K562 (cell line): ENCODE results near the gene ADAMTSL3. TPM values are rescaled to one million over a fixed set of nuclear protein-coding genes. Genes with fewer than 3 reads are reported as not detected.
"Not testable (repeated sequence)": the region's sequence is repeated elsewhere in the genome, so short reads cannot be mapped to it uniquely, and the experiment has no call there.

ENCODE experiments used
- ATAC-seq: fragments of 200-7000 bp; cut with Tn5 transposase; 3 replicates; pipeline ENCODE4 v1.9.1; 2020; ENCODE audit warnings: moderate library complexity
- BruUV-seq: library from RNA; stranded (reverse); fragments of 400-500 nt; replicated peaks from 2 replicates; lab custom pipeline; 2021; lab: Mats Ljungman, UMichigan
- CTCF ChIA-PET: fragments of 300-600 bp; formaldehyde crosslinking; extraction: SDS; loops from one replicate; lab custom pipeline; 2021; ENCODE audit warnings: low intra/inter-chr PET ratio; lab: Yijun Ruan, JAX
- POLR2A ChIA-PET: fragments of 300-600, 350-650 bp; sonication (Branson Sonifier 250); formaldehyde crosslinking; extraction: SDS; loops from one replicate; lab custom pipeline; 2021; ENCODE audit warnings: antibody characterized with exemption, inconsistent platforms; lab: Yijun Ruan, JAX
- DNase-seq, 4 experiments: peaks; one replicate each; pipeline versions ENCODE4 v3.0.0 to v3.0.0-alpha.2; 2011 to 2018; ENCODE audit warnings: low spot score in 3 of 4, mixed read lengths in 3 of 4; ENCODE audit errors: extremely low read depth in 1 of 4
- FAIRE-seq: peaks from 2 replicates; lab custom pipeline; 2011; peaks lifted over from hg19 to GRCh38; lab: Jason Lieb, UNC
- H2AFZ ChIP-seq: 2 replicates; pipeline ENCODE4 v1.6.0; 2011; ENCODE audit warnings: low read depth, low read length, control low read depth, inconsistent platforms
- H3K27ac ChIP-seq: fragments of 200-600 bp; 3 replicates; pipeline ENCODE4 v1.8.0; 2011; ENCODE audit warnings: low read depth, mild to moderate bottlenecking, control low read depth, inconsistent platforms, low read length, moderate library complexity, mixed read lengths; ENCODE audit errors: extremely low read depth
- H3K27me3 ChIP-seq, 2 experiments: fragments of 300-600 bp in 1 of 2; 2 replicates in 1 of 2; 3 replicates in 1 of 2; pipeline versions ENCODE4 v1.6.0 to v1.8.0; 2011; ENCODE audit warnings: inconsistent platforms in 2 of 2, low read length in 2 of 2, mild to moderate bottlenecking in 1 of 2, mixed read lengths in 1 of 2, moderate library complexity in 1 of 2; ENCODE audit not compliant: control insufficient read depth in 2 of 2, insufficient read depth in 2 of 2
- H3K36me3 ChIP-seq: fragments of 300-600 bp; 3 replicates; pipeline ENCODE4 v1.8.0; 2011; ENCODE audit warnings: mild to moderate bottlenecking, low read length, inconsistent platforms; ENCODE audit not compliant: control insufficient read depth, insufficient read depth
- H3K4me1 ChIP-seq, 2 experiments: fragments of 200-600 bp in 1 of 2; replicated peaks in 1 of 2; 2 replicates in 1 of 2; 3 replicates in 1 of 2; pipeline versions ENCODE4 v1.5.1 to v1.8.0; 2011; ENCODE audit warnings: inconsistent platforms in 2 of 2, low read length in 2 of 2, mild to moderate bottlenecking in 1 of 2, mixed read lengths in 1 of 2, moderate library complexity in 1 of 2; ENCODE audit not compliant: control insufficient read depth in 2 of 2, insufficient read depth in 2 of 2
- H3K4me2 ChIP-seq: 2 replicates; pipeline ENCODE4 v1.6.1; 2011; ENCODE audit warnings: low read length, control low read depth, inconsistent platforms, mixed read lengths; ENCODE audit not compliant: insufficient read depth
- H3K4me3 ChIP-seq: fragments of 200-600 bp; sonication (generic), shearing (Covaris generic); 2 replicates; pipeline ENCODE4 v1.5.1; 2016; ENCODE audit warnings: control low read depth, inconsistent platforms
- H3K79me2 ChIP-seq: fragments of 200-600 bp; 3 replicates; pipeline ENCODE4 v1.8.0; 2011; ENCODE audit warnings: low read length, inconsistent platforms; ENCODE audit not compliant: control insufficient read depth, insufficient read depth
- H3K9ac ChIP-seq, 2 experiments: 2 replicates each; pipeline versions ENCODE4 v1.6.0 to v1.6.1; 2011; ENCODE audit warnings: low read depth in 2 of 2, low read length in 2 of 2, control low read depth in 1 of 2, inconsistent platforms in 1 of 2, mild to moderate bottlenecking in 1 of 2, mixed read lengths in 1 of 2; ENCODE audit not compliant: insufficient read depth in 1 of 2
- H3K9me1 ChIP-seq: one replicate; pipeline ENCODE4 v1.6.0; 2011; ENCODE audit warnings: inconsistent platforms, mild to moderate bottlenecking, low read length, moderate library complexity; ENCODE audit not compliant: control insufficient read depth, insufficient read depth
- H3K9me3 ChIP-seq: replicated peaks from 2 replicates; pipeline ENCODE4 v1.5.1; 2011; ENCODE audit warnings: low read depth, low read length, inconsistent platforms; ENCODE audit not compliant: control insufficient read depth, insufficient read depth
- H4K20me1 ChIP-seq: replicated peaks from 2 replicates; pipeline ENCODE4 v1.6.1; 2011; ENCODE audit warnings: low read length, inconsistent platforms, mixed read lengths; ENCODE audit not compliant: control insufficient read depth, insufficient read depth
- ZNF146 ChIP-seq: IDR thresholded peaks from one replicate; pipeline ENCODE4 v1.6.1; 2018; ENCODE audit warnings: missing compliant biosample characterization; ENCODE audit not compliant: unreplicated experiment
- WGBS: fragments of 100-300 bp; shearing (Covaris generic); methylation state at CpG from one replicate; pipeline ENCODE4 v1.1.6; 2016; ENCODE audit warnings: low coverage, mixed read lengths; ENCODE audit not compliant: insufficient coverage; ENCODE audit errors: missing lambda C conversion rate; 5-methylcytosine and 5-hydroxymethylcytosine counted together
- in situ Hi-C: fragments of 300-500 bp; cut with MboI; formaldehyde crosslinking; loops from 4 replicates; pipeline ENCODE4 v1.15.0; 2018; ENCODE audit warnings: inconsistent platforms, mixed read lengths
- intact Hi-C: fragments of 100-400 bp; cut with micrococcal nuclease; formaldehyde crosslinking; loops from 2 replicates; pipeline ENCODE4 v1.14.2; 2022
- polyA plus RNA-seq, 8 experiments: library from polyadenylated mRNA; depleted of rRNA in 4 of 8; stranded (reverse) in 5 of 8; unstranded in 3 of 8; fragments of >200 nt; fragmentation: Nextera tagmentation in 2 of 8; fragmentation: Illumina TruSeq in 1 of 8; extraction: Ambion mirVana in 2 of 8; extraction: Trizol in 1 of 8; gene quantifications; 2 replicates each; pipeline versions ENCODE4 v1.2.1 to v1.2.3, GENCODE V29; 2011 to 2014; ENCODE audit warnings: inconsistent platforms in 1 of 8, missing spikeins in 1 of 8
- total RNA-seq, 7 experiments: library from RNA; depleted of rRNA in 6 of 7; stranded (reverse); fragments of >200 nt in 6 of 7; fragmentation: Illumina TruSeq in 2 of 7; extraction: Trizol in 2 of 7; gene quantifications; 2 replicates each; pipeline versions ENCODE4 v1.2.1 to v1.2.3, GENCODE V29; 2011 to 2021; ENCODE audit warnings: low replicate concordance in 1 of 7

ADAMTSL3 gene
- total and polyA plus RNA-seq, 9 of the 15 experiments (the other 6 are each of a cell fraction or from before 2014, with no cell fraction given) = 0.01 to 0.18 (median 0.07) TPM; not detected in 3

DNA sequence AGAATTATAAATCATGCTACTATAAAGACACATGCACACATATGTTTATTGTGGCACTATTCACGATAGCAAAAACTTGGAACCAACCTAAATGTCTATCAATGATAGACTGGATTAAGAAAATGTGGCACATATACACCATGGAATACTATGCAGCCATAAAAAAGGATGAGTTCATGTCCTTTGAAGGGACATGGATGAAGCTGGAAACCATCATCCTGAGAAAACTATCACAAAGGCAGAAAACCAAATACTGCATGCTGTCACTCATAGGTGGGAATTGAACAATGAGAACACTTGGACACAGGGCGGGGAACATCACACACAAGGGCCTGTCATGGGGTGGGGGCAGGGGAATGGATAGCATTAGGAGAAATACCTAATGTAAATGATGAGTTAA is 424.1 kb downstream of the ADAMTSL3 start:
- H3K9me3 ChIP-seq, POLR2A ChIA-PET, H3K9me1 ChIP-seq, CTCF ChIA-PET, FAIRE-seq, H2AFZ ChIP-seq, DNase-seq, H3K4me1 ChIP-seq, BruUV-seq, H3K9ac ChIP-seq, H3K27ac ChIP-seq, ATAC-seq, intact Hi-C loops, H3K36me3 ChIP-seq, H4K20me1 ChIP-seq, H3K4me3 ChIP-seq, in situ Hi-C loops: not testable (repeated sequence)
- 4% methylated on average over 2 of the region's 2 CpGs for WGBS
- peak; percentile 58 for TF ChIP-seq ZNF146 (CRISPR knock-in tag)
- TF ChIP-seq, all 486 proteins: peak for 1; not testable (repeated sequence) for 485
- not testable (repeated sequence) for H3K79me2 ChIP-seq, H3K4me2 ChIP-seq
- peaks cover 13 to 20% of the 10 kb centered on the region in 2 experiments; a peak in 4 of 5 replicates for H3K27me3 ChIP-seq

DNA sequence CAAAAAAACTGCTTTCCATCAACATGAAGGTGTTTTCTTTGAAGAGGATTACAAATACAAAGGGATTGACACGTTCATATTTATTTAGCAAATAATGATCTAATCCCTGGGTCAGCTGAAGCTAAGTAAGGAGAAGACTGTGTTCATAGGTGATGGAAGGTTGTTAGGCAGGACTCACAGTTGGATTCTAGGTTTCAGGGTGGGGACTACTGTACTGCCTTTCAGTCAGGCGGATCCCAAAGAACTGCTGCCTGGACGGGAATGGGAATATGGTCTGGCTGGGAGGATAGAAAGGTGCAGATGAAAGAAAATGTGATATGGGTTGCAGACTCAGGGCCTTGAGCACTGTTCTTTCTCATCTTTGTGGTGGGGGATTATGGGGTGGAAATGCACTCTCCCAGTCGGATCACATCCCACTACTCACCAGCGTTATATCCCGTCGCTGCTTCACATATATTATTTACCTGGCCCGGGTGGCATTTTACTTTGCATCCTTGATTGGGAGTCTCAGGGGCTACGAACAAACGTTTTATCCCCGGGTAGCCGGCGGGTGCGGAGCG is 425.5 kb downstream of the ADAMTSL3 start:
- ATAC-seq, FAIRE-seq, intact Hi-C loops, H3K36me3 ChIP-seq, H4K20me1 ChIP-seq, H2AFZ ChIP-seq, H3K9ac ChIP-seq, H3K4me3 ChIP-seq, H3K79me2 ChIP-seq, H3K27ac ChIP-seq, BruUV-seq, H3K4me1 ChIP-seq, CTCF ChIA-PET, in situ Hi-C loops, DNase-seq, H3K9me3 ChIP-seq, H3K9me1 ChIP-seq, H3K4me2 ChIP-seq: not testable (repeated sequence)
- H3K27me3 ChIP-seq = peaks cover 13 to 20% of the 10 kb centered on the region in 2 experiments; a peak in 4 of 5 replicates
- POLR2A ChIA-PET = interaction anchor here (0.6 kb wide), 1 partner anchor 10 kb away, joined by 3 read pairs; no protein-coding TSS in a partner anchor
- WGBS = 2% methylated on average over 15 of the region's 15 CpGs
